H1 (cell line): ENCODE data around the gene LBX2.

Experiments used
- BRCA1 ChIP-seq: IDR thresholded peaks from 2 replicates; pipeline ENCODE4 v1.6.1; 2012; ENCODE audit warnings: low read depth, low read length, improper control_type of control experiment
- EZH2 ChIP-seq: fragments of 200-600 bp; sonication (generic); IDR thresholded peaks from 2 replicates; pipeline ENCODE4 v1.7.1; 2012; ENCODE audit warnings: low read depth, mild to moderate bottlenecking, moderate library complexity, low read length, inconsistent platforms; ENCODE audit not compliant: severe bottlenecking
- HDAC2 ChIP-seq, 2 experiments: fragments of 300-600 bp in 1 of 2; sonication (generic) in 1 of 2; IDR thresholded peaks; 2 replicates each; pipeline ENCODE4 v1.6.1; 2011 to 2012; ENCODE audit warnings: low read depth in 2 of 2, low read length in 2 of 2, mild to moderate bottlenecking in 2 of 2, moderate library complexity in 2 of 2, borderline replicate concordance in 1 of 2, inconsistent platforms in 1 of 2
- JUN ChIP-seq: IDR thresholded peaks from 2 replicates; pipeline ENCODE4 v1.6.1; 2011; ENCODE audit warnings: low read depth, mild to moderate bottlenecking, improper control_type of control experiment, low read length
- MAFK ChIP-seq: IDR thresholded peaks from 2 replicates; pipeline ENCODE4 v1.6.1; 2012; ENCODE audit warnings: low read depth, mild to moderate bottlenecking, improper control_type of control experiment, low read length
- POLR2A ChIP-seq, 2 experiments: IDR thresholded peaks; 1 replicate in 1 of 2; 2 replicates in 1 of 2; pipeline ENCODE4 v1.6.1; 2011; ENCODE audit warnings: low read depth in 2 of 2, low read length in 2 of 2, mild to moderate bottlenecking in 2 of 2; ENCODE audit errors: control extremely low read depth in 1 of 2
- POLR2AphosphoS5 ChIP-seq: IDR thresholded peaks from 2 replicates; pipeline ENCODE4 v1.6.1; 2011; ENCODE audit warnings: low read depth, low read length
- RNF2 ChIP-seq: fragments of 200-900, 300-1000 bp; sonication (generic); IDR thresholded peaks from 2 replicates; pipeline ENCODE4 v1.7.1; 2016; ENCODE audit warnings: borderline replicate concordance, low read depth, mild to moderate bottlenecking, antibody characterized with exemption, low read length; ENCODE audit not compliant: poor library complexity, severe bottlenecking; ENCODE audit errors: missing control alignments
- TF ChIP-seq, protein P1 (sequence below): IDR thresholded peaks from 2 replicates; pipeline ENCODE4 v1.6.1; 2012; ENCODE audit warnings: inconsistent platforms
- TF ChIP-seq, protein P2 (sequence below), 3 experiments: IDR thresholded peaks; 1 replicate in 2 of 3; 2 replicates in 1 of 3; pipeline versions ENCODE4 v1.5.1 to v1.6.1; 2011; ENCODE audit warnings: low read length in 3 of 3, mild to moderate bottlenecking in 3 of 3, inconsistent platforms in 2 of 3, low read depth in 1 of 3, moderate library complexity in 1 of 3; ENCODE audit not compliant: insufficient read depth in 1 of 3; ENCODE audit errors: control extremely low read depth in 1 of 3
- TF ChIP-seq, protein P3 (sequence below): IDR thresholded peaks from 2 replicates; pipeline ENCODE4 v1.6.1; 2012; ENCODE audit warnings: low read length, inconsistent platforms

DNA sequence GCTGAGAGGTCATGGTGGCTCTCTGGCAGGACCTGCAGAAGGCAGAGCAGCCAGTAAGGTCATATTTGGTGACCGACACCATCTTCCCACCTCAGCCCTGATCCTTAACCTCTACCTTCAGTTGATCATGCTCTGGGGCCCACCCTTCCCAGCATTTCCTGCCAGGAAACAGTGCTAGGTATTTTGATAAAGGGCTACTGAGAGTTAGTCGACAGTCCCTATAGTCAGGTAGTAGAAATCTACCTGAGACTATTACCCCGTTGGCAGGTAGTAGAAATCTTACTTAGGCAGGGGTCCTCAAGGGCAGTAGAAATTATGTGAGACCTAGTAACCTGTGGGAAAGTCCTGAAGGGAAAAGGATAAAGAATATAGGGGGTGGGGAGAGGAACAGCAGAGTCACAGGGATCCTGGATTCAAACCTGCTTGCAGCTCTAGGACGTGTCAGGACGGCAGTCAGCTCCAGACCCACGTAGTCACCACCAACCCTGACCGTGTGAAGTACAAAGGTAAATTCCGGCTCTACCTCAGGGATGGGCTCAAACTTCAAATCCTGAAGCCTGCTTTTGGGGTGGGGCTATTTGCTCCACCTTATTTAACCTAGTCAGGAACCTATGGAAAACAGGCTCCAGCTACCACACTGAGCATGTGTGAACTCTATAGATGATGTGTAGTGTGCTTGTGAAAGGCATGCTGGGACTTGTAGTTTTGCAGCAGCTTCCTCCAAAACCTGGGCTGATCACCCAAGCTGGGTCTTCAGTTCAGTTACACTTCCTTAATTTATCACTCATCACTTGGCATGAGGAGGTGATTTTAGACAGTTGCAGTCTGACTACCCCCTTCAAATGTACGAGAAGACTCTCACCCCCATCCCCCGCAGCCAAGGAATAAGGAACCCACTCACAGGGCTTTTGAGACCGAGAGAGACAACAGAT, 26.6 kb upstream of the LBX2 start, which contains the start of gene DQX1:
- TF ChIP-seq EZH2 (no peak), POLR2AphosphoS5 (peak; percentile 51), POLR2A (IDR thresholded peaks at IDR 0.05; ENCODE audit: control extremely low read depth in 1 of 2, low read depth in 2 of 2, low read length in 2 of 2) (0 out of 3 replicates have a peak, but pooled peaks of 1 of the 2 experiments have one; percentile 26), MAFK (no peak), RNF2 (no peak), BRCA1 (no peak), HDAC2 (IDR thresholded peaks at IDR 0.05; ENCODE audit: borderline replicate concordance in 1 of 2, low read depth in 2 of 2, low read length in 2 of 2) (no peak), JUN (no peak)
- TF ChIP-seq, protein P1, sequence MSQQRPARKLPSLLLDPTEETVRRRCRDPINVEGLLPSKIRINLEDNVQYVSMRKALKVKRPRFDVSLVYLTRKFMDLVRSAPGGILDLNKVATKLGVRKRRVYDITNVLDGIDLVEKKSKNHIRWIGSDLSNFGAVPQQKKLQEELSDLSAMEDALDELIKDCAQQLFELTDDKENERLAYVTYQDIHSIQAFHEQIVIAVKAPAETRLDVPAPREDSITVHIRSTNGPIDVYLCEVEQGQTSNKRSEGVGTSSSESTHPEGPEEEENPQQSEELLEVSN: no peak
- TF ChIP-seq, protein P2, sequence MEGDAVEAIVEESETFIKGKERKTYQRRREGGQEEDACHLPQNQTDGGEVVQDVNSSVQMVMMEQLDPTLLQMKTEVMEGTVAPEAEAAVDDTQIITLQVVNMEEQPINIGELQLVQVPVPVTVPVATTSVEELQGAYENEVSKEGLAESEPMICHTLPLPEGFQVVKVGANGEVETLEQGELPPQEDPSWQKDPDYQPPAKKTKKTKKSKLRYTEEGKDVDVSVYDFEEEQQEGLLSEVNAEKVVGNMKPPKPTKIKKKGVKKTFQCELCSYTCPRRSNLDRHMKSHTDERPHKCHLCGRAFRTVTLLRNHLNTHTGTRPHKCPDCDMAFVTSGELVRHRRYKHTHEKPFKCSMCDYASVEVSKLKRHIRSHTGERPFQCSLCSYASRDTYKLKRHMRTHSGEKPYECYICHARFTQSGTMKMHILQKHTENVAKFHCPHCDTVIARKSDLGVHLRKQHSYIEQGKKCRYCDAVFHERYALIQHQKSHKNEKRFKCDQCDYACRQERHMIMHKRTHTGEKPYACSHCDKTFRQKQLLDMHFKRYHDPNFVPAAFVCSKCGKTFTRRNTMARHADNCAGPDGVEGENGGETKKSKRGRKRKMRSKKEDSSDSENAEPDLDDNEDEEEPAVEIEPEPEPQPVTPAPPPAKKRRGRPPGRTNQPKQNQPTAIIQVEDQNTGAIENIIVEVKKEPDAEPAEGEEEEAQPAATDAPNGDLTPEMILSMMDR (IDR thresholded peaks at IDR 0.05; ENCODE audit: control extremely low read depth in 1 of 3, insufficient read depth in 1 of 3, low read depth in 1 of 3, low read length in 3 of 3): no peak
- TF ChIP-seq, protein P3, sequence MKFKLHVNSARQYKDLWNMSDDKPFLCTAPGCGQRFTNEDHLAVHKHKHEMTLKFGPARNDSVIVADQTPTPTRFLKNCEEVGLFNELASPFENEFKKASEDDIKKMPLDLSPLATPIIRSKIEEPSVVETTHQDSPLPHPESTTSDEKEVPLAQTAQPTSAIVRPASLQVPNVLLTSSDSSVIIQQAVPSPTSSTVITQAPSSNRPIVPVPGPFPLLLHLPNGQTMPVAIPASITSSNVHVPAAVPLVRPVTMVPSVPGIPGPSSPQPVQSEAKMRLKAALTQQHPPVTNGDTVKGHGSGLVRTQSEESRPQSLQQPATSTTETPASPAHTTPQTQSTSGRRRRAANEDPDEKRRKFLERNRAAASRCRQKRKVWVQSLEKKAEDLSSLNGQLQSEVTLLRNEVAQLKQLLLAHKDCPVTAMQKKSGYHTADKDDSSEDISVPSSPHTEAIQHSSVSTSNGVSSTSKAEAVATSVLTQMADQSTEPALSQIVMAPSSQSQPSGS: no peak
